Aorta (tissue), 5 donors: ENCODE results near the gene REC8. TPM values are rescaled to one million over a fixed set of nuclear protein-coding genes. Genes with fewer than 3 reads are reported as not detected.

Experiments
- ATAC-seq: fragments of 200-7000 bp; cut with Tn5 transposase; one replicate; pipeline ENCODE4 v1.9.1; 2022; ENCODE audit warnings: moderate library complexity; ENCODE audit not compliant: low FRiP score
- DNase-seq, 2 donors: peaks; one replicate each; pipeline ENCODE4 v3.0.0-alpha.2; 2020
- H3K27ac ChIP-seq, 2 donors: one replicate each; pipeline ENCODE4 v1.5.1; 2013; ENCODE audit warnings: low read length in 2 of 2, mild to moderate bottlenecking in 2 of 2, moderate library complexity in 2 of 2, control low read depth in 1 of 2, inconsistent platforms in 1 of 2, low read depth in 1 of 2
- H3K27me3 ChIP-seq, 2 donors: one replicate each; pipeline ENCODE4 v1.6.1; 2013; ENCODE audit warnings: control low read depth in 1 of 2, low read length in 1 of 2, mild to moderate bottlenecking in 1 of 2, moderate library complexity in 1 of 2; ENCODE audit not compliant: insufficient read depth in 2 of 2, control insufficient read depth in 1 of 2
- H3K36me3 ChIP-seq, 2 donors: one replicate each; pipeline ENCODE4 v1.6.1; 2013; ENCODE audit warnings: control low read depth in 1 of 2, low read length in 1 of 2, mild to moderate bottlenecking in 1 of 2; ENCODE audit not compliant: insufficient read depth in 2 of 2, control insufficient read depth in 1 of 2
- H3K4me1 ChIP-seq, 2 donors: one replicate each; pipeline ENCODE4 v1.6.1; 2013; ENCODE audit warnings: low read length in 2 of 2, control low read depth in 1 of 2, mild to moderate bottlenecking in 1 of 2, moderate library complexity in 1 of 2; ENCODE audit not compliant: insufficient read depth in 2 of 2, control insufficient read depth in 1 of 2
- H3K4me3 ChIP-seq, 2 donors: one replicate each; pipeline ENCODE4 v1.5.1; 2013; ENCODE audit warnings: low read length in 2 of 2, control low read depth in 1 of 2, mild to moderate bottlenecking in 1 of 2
- H3K9me3 ChIP-seq: one replicate; pipeline ENCODE4 v1.6.1; 2013; ENCODE audit warnings: mild to moderate bottlenecking, low read length; ENCODE audit not compliant: control insufficient read depth
- WGBS, 2 donors: extraction: QIAGEN DNeasy Blood & Tissue Kit; methylation state at CpG; one replicate each; pipeline ENCODE4 v1.1.7; 2013; 5-methylcytosine and 5-hydroxymethylcytosine counted together
- intact Hi-C, 2 donors: fragments of 100-400 bp; cut with DNase I; formaldehyde crosslinking; loops; one replicate each; pipeline versions ENCODE4 v1.14.2 to v1.15.0; 2022
- polyA plus RNA-seq, 2 donors: library from polyadenylated mRNA; stranded (reverse); fragments of 200-250 nt; gene quantifications; one replicate each; pipeline ENCODE4 v1.2.3, GENCODE V29; 2013
- total RNA-seq, 2 donors: library from RNA; stranded (reverse); fragmentation: NEBNext Ultra II Directional; extraction: Animal tissue kit (Norgen Biotek cat#: 25700); gene quantifications; one replicate each; pipeline ENCODE4 v1.2.1, GENCODE V29; 2021
- donor health status: healthy with polysubstance abuse.
- donor health status: Bipolar disorder and iron deficiency.
- donor health status: DM: no; HTN: no; CAD: no.
- donor health status: DM: no; HTN: no; CAD: no.
- donor health status: DM: yes; HTN: yes; CAD: no.

Gene REC8
- total and polyA plus RNA-seq, 4 donors: 2.4 to 18.1 (median 10.7) TPM

DNA sequence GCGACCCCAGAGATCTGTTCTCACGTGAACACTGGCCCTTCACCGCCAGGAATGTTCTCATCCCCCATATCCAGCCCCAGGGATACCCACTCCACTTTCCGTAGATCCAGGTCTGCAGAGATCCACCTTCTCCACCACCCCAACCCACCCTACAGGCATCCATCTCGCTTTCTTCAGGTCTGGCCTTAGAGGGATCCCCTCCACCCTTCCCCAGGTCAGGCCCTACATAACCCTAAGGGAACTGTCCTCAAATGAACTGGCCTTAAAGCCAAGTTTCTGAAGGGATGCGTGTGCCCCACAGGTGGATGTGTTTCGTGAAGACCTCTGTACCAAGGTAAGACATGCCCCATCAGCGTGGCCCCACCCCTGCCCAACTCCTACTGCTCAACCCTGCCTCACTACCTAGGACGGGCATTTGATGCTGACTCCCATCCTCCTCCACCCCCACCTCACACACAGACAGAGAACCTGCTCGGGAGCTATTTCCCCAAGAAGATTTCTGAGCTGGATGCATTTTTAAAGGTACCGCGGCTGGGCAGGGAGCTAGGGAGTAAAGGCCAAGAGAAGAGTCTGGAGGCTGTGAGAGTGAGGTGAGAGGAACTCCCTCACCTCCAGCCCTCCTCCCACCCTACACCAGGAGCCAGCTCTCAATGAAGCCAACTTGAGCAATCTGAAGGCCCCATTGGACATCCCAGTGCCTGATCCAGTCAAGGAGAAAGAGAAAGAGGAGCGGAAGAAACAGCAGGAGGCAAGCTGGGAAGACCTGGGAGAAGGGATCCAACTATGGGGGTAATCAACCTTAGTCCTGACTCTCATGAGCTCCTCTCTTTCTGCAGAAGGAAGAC, 35.0 kb upstream of the REC8 start:
- Histone ChIP-seq H3K27me3 (no peaks in the 10 kb centered on the region), H3K9me3 (no peaks in the 10 kb centered on the region), H3K4me3 (peak overlapping the region; percentile 71 to 92), H3K36me3 (no peaks in the 10 kb centered on the region), H3K4me1 (no peaks in the 10 kb centered on the region), H3K27ac (peak overlapping the region in 1 of 2 donors; percentile 14)
- intact Hi-C loops: no loop called here
- ATAC-seq (no peak), DNase-seq (peak; percentile 34 to 36)
- WGBS, 2 donors: 33 to 41% methylated on average over 13 of the region's 13 CpGs

DNA sequence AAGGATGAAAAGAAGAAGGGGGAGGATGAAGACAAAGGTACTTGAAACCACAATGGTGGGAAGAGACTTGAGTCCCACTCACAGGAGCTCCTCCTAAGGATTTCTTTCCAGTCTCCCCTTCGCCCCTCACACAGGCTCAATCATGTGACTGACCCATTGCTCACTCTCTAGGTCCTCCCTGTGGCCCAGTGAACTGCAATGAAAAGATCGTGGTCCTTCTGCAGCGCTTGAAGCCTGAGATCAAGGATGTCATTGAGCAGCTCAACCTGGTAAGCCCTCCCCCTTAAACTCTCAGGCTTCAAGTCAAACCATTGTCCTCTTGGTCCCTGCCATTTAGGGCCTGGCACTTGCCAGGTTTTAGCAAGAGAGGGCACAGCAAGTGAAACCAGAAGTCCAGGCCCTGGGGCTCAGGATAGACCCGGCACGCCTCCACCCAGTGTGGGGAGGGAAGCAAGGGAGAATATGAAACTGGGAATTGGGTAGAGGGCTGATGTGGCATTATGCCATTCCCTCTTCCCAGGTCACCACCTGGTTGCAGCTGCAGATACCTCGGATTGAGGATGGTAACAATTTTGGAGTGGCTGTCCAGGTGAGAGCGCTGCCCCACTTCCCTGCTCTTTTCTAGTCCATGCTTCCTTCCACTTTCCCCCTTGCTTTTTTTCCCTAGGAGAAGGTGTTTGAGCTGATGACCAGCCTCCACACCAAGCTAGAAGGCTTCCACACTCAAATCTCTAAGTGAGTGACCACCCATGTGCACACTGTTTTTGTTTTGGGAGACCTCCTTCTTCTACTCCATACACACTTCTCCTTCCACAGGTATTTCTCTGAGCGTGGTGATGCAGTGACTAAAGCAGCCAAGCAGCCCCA, 34.1 kb upstream of the REC8 start:
- no peak for ATAC-seq
- H3K4me3 ChIP-seq: no peak overlapping the region
- H3K4me1 ChIP-seq: no peaks in the 10 kb centered on the region
- no peaks in the 10 kb centered on the region for H3K27me3 ChIP-seq
- no peak overlapping the region for H3K27ac ChIP-seq
- intact Hi-C loops: no loop called here
- whole genome bisulfite sequencing, 2 donors: 88 to 91% methylated on average over 8 of the region's 8 CpGs
- peak; percentile 21 to 74 for DNase-seq
- H3K36me3 ChIP-seq: no peaks in the 10 kb centered on the region
- no peaks in the 10 kb centered on the region for H3K9me3 ChIP-seq

DNA sequence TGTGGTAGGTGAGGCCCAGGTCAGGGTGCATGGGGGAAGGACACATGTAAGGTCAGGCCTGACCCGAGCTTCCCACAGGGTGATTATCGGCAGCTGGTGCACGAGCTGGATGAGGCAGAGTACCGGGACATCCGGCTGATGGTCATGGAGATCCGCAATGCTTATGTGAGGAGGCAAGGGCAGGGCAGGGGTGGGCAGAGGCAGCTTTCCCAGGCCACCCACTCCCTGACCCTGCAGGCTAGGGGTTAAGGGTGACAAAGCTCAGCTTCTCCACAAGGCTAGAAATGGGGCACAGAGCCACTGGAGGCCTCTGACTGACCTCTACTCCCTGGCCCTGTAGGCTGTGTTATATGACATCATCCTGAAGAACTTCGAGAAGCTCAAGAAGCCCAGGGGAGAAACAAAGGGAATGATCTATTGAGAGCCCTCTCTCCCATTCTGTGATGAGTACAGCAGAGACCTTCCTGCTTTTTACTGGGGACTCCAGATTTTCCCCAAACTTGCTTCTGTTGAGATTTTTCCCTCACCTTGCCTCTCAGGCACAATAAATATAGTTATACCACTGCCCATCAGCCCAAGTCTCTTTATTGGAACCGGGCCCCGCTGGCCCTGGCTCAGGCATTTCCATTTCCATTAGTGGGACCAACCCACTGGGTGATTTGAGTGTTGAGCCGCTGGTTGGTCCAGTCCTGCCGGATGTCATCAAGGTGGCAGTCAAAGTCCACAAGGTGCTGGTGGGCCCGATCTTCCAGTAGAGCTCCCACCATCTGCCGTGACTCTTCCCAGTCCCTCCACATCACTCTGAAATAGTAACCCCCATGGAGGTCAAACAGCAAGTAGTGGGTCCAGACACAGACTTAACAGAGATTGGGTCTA, 33.2 kb upstream of the REC8 start:
- DNase-seq: peak; percentile 45 to 59
- no peaks in the 10 kb centered on the region for H3K36me3 ChIP-seq
- WGBS, 2 donors: 85% methylated on average over 13 of the region's 13 CpGs
- no peaks in the 10 kb centered on the region for H3K9me3 ChIP-seq
- ATAC-seq: no peak
- intact Hi-C loops: no loop called here
- no peaks in the 10 kb centered on the region for H3K27me3 ChIP-seq
- H3K4me1 ChIP-seq: no peaks in the 10 kb centered on the region
- no peak overlapping the region for H3K4me3 ChIP-seq
- no peak overlapping the region for H3K27ac ChIP-seq

DNA sequence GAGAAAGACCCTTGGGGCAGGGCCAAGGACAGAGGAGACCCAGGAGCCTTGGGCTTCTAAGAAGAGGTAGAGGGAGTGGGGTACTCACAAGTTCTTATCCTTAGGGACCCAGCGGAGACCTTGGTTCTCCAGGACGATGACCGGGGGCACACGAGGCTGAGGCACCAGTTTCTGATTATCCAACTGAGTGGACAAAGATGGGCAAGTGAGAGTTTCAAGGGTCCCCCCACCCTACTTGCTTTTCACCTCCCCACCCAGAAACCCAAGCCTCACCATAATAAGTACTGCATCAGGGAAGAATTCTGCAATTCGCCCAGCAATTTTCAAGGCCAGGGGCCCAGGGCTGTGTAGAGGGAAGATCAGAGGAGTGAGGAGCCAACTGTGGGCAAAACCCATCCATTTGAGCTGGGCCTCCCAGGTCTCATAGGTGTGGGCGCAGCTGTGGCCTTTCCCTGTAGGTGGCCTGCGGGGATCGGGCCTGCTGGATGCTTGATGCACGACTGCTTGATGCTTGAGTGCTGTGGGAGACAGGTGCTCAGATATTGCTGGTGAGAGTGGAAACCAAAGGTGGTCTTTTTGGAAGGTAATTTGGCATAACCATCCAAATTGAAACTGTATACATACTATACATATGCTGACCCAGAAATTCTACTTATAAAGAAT, 32.5 kb upstream of the REC8 start:
- ATAC-seq (no peak), DNase-seq (peak; percentile 41 to 73)
- Histone ChIP-seq H3K9me3 (no peaks in the 10 kb centered on the region), H3K27me3 (no peaks in the 10 kb centered on the region), H3K4me3 (no peak overlapping the region), H3K36me3 (no peaks in the 10 kb centered on the region), H3K27ac (no peak overlapping the region), H3K4me1 (no peaks in the 10 kb centered on the region)
- whole genome bisulfite sequencing, 2 donors: 90 to 91% methylated on average over 9 of the region's 9 CpGs
- intact Hi-C loops: no loop called here

DNA sequence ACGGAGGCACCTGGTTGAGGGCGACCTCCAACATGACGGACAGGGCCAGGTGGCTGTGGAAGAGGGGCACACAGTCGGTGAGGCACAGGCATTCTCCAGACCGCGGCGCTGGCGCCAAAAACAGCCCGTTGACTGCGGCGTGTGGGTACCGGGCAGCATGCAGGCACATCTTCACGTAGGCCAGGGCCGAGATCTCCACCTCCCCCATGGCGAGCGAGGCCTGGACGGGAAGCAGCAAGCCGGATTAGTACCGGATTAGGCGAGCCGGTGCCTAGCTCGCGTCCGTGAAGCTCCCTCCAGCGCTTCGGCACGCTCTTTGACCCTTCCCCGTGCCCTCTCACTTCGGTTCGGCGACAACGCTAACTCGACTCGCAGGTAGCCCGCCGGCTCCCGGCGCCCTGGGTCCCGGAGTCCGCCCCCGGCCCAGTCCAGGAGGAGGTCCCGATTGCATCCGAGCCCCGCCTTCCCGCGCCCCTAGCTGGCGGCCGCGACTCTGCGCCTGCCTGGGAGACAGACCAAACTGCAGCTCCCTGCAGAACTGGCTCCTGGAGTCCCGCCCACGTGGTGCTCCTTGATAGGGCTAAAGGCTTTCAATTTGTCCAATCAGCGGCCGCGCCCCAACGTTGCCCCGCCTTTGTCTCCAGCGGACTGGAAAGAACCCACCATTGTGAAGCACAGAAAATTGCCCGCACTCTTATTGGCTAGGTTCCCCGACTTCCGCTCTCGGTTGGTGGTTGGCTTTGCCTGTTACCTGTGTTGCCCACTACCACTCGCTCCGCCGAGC, 30.6 kb upstream of the REC8 start, which contains the start of gene EMC9:
Gene EMC9 (minus strand): TSS at position 495 of the 784 bp plus-strand sequence. CDS start 287 bp downstream, at position 208.
- intact Hi-C loops: loop anchor here in 1 of 2 donors (2.0 kb wide), 1 partner anchor 26 kb away; the partner anchor contains the start of genes DCAF11 and NRL
- Histone ChIP-seq H3K4me1 (no peaks in the 10 kb centered on the region), H3K4me3 (peak within 1 kb of the TSS; percentile 20 to 53), H3K9me3 (no peaks in the 10 kb centered on the region), H3K27me3 (no peaks in the 10 kb centered on the region), H3K27ac (peak within 1 kb of the TSS in 1 of 2 donors; percentile 60), H3K36me3 (no peaks in the 10 kb centered on the region)
- DNase-seq (peak; percentile 100), ATAC-seq (peak; percentile 97)
- 0 to 1% methylated on average over 61 to 65 of the region's 65 CpGs for WGBS, 2 donors

DNA sequence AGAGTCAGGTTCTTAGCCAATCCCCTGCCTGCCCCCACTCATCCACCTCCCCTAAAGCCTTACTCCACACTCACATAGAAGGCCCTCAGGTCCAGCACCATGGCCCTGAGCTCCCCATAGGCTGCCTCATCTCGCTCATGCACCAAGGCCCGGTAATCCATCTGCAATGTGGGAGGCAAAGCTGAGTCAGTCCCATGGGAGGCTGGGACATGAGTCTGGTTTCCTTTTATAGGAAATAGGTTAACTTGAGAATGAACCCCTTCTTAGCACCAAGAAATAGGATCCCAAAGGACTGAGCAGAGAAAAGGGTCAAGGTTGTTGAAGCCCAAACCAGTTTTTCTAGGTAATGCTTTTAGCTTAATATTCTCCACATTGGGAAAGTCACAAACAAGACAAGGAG, 28.4 kb upstream of the REC8 start:
- Histone ChIP-seq H3K36me3 (no peaks in the 10 kb centered on the region), H3K9me3 (no peaks in the 10 kb centered on the region), H3K4me1 (no peaks in the 10 kb centered on the region), H3K27ac (no peak overlapping the region), H3K27me3 (no peaks in the 10 kb centered on the region), H3K4me3 (no peak overlapping the region)
- DNase-seq (peak; percentile 21 to 51), ATAC-seq (no peak)
- WGBS, 2 donors: 63 to 65% methylated on average over 2 of the region's 2 CpGs
- intact Hi-C loops: no loop called here

DNA sequence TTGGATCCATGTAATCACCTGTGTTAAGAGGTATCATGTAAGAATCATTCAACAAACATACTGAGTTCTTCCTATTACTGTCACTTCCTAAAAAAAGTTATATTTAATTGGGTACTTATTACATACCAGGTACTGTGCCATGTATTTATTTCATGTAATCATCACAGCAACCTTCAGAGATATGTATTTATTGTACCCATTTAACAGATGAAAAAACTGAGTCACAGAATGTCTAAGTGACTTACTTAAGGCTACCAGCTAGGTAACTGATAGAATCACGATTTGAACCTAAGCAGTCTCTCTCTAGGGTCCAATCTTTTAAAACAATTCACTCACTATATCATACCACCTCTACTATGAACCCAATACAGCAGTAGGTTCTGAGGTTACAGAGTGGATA, 27.4 kb upstream of the REC8 start:
- ATAC-seq (no peak), DNase-seq (no peak)
- H3K9me3 ChIP-seq: no peaks in the 10 kb centered on the region
- no peak overlapping the region for H3K4me3 ChIP-seq
- intact Hi-C loops: no loop called here
- 88 to 97% methylated on average over 1 of the region's 1 CpG for WGBS, 2 donors
- H3K27ac ChIP-seq: no peak overlapping the region
- no peaks in the 10 kb centered on the region for H3K27me3 ChIP-seq
- H3K4me1 ChIP-seq: no peaks in the 10 kb centered on the region
- no peaks in the 10 kb centered on the region for H3K36me3 ChIP-seq
